Measurements from ENCODE around the gene LHX6. TPM values are rescaled to one million over a fixed set of nuclear protein-coding genes. Genes with fewer than 3 reads are reported as not detected.

Gene LHX6
- total RNA-seq, 2 donors from 2014 or later, result 0.10 TPM; not detected in 1

GRCh38 chr9:122221183-122221811 is 7.5 kb downstream of the LHX6 start:
- H3K9me3 Mint-ChIP-seq, result no peaks in the 10 kb centered on the region
- no peaks in the 10 kb centered on the region for H3K36me3 Mint-ChIP-seq
- DNase-seq (ENCODE audit: low spot score in 2 of 2) (peak in 1 of 2 donors; percentile 45), ATAC-seq (no peak)
- no peak overlapping the region for H3K27ac Mint-ChIP-seq

DNA sequence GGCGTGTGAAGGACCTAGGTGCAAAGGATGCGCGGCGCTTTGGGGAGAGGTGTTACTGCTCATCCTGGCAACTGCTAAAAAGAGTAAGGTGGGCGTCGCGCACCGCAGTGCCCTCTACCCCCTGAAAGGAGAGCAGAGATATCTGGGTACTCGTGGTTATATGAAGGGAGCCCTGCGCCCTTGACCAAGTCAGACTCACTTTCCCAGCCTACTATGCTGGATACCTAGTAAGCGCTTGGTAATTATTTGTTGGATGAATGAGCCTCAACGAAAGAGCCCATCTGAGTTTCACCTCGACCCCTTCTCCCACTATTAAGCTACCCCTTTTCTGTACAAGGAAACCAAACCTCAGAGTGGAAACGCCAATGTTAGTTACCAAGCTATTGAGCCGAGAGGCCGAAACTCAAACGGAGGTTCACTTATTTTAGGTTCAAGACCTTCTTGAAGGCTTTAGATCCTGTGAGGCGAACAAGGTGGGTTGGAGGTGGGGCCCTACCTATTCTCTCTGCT is 8.0 kb downstream of the LHX6 start:
- no peaks in the 10 kb centered on the region for H3K9me3 Mint-ChIP-seq
- ATAC-seq, result no peak
- DNase-seq (ENCODE audit: low spot score in 2 of 2), result peak in 1 of 2 donors; percentile 21
- H3K27ac Mint-ChIP-seq, result no peak overlapping the region
- H3K36me3 Mint-ChIP-seq, result no peaks in the 10 kb centered on the region

DNA sequence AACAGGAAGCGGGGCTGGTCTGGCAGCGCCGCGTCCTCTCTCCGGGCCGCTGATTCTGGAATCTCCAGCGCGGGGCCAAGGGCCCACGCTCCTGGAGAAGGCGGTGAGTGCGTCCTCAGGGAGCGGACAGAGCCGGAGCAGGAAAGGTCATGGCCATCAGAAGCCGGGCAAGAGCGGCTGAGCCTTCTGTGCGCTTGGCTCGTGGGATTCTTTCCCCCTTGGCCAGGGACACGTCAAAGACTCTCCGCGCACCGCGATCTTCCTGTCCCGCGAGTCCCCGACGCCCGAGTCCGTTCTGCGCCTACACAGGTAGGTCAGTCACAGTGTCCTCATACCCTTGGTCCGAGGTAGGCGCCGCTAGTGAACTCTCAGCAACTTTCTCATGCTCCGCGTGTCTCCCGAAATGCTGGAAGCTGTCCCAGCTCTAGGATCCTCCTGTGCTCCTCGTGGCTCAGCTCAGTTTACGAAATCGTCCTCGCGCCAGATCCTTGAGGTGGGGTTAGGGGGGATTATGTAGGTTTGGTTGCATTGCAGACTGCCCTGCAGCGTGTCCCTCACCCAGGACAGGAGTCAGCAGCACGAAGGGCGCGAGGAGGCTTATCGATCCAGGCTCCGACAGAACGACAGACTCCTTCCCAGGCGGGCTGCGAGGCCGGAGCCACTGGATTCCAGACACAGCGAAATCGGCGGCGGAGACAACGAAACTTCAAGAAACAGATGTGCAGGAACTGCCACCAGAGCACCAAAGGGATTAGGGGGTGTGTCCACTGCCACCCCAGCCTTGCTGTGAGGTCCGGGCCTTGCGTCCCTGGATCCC is 8.7 kb downstream of the LHX6 start:
- Mint-ChIP-seq H3K9me3 (no peaks in the 10 kb centered on the region), H3K27ac (no peak overlapping the region), H3K36me3 (no peaks in the 10 kb centered on the region)
- peak in 1 of 2 donors; percentile 50 for DNase-seq (ENCODE audit: low spot score in 2 of 2)
- ATAC-seq, result no peak

DNA sequence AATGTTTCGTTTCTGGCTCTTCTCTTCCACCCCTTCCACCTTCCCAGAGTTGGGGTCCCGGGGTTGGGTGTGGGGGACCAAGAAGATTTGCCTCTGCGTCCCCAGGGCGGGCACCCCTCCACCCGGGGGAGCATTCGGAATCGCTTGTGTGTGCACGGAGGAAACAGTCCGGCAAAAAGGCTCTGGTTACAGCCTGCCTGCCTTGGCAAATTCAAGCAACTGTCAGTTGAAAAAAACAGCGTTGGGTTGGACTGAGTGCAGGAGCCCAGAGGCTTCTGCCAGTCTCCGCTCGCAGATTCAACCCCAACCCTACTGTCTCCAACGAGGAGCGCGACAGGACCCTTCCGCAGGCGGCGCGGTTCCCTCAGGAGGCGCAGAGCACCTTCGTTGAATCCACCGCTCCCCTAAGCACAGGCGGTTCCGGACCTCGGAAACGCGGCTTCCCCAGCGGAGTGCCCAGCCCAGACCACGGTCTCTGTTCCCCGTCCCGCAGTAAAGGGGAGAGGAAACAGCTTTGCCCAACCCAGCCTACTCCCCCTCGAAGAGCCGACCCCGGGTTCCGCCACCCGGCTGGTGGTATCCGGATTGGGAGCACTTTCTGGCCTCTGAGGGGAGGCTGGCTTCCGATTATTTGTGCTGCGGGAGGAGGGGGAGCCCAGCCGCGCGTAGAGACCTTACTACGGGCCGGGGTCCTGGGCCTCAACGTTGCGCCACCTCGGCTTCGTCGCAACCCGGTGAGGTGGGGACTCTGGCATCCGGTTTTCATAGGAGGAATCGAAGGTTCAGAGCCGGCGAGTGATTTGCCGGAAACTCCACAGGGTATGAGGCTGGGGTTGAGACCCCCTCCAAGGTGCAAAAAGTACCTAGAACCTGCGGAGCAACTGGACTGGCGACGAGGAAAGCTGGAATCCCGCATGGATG is 9.6 kb downstream of the LHX6 start:
- DNase-seq (ENCODE audit: low spot score in 2 of 2) (peak in 1 of 2 donors; percentile 50), ATAC-seq (peak in 1 of 2 donors; percentile 47)
- Mint-ChIP-seq H3K9me3 (no peaks in the 10 kb centered on the region), H3K36me3 (no peaks in the 10 kb centered on the region), H3K27ac (no peak overlapping the region)

DNA sequence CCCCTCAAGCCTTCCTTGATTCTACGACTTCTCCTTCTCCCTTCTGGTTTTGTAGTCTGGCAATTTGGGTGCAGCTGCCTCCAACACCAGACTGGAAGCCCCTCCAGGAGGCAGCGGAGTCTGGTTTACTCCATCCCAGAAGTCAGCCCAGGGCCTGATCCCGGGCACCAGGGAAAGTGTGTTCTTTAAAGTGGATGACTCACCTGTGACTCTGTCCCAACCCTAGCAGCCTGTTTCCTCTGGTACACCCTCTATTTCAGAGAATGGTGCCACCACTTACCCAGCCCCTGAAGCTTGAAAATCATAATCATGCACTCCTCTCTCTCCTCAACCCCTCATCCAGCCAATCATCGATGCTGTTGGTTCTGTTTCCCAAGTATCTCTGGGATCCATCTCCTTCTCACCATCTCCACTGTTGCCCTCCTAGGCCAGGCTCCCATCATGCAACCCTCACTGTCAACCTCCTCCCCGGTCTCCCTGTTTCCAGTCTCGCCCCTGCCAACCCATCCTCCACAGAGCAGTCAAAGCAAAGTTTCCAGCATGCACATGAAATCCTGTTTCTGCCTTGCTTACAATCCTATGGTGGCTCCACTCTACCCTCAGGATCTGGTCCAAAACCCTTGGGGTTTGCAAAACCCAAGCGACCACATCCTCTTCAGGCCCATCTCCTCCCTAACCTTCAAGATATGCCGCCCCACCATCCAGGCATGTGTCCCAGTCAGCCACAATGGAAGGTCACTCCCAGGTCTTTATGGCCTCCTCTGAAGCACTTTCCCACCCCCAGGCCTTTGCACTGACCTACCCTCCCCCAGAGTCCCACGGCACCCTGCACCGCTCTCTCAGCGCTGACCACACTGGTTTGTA is 10.5 kb downstream of the LHX6 start:
- Mint-ChIP-seq H3K27ac (no peak overlapping the region), H3K9me3 (no peaks in the 10 kb centered on the region), H3K36me3 (no peaks in the 10 kb centered on the region)
- ATAC-seq, result no peak
- DNase-seq (ENCODE audit: low spot score in 2 of 2), result peak in 1 of 2 donors; percentile 25

- DNase-seq (ENCODE audit: low spot score in 2 of 2), result no peak
- Mint-ChIP-seq H3K27ac (no peak overlapping the region), H3K9me3 (no peaks in the 10 kb centered on the region), H3K36me3 (no peaks in the 10 kb centered on the region)
- no peak for ATAC-seq
These were observed 11.1 kb downstream of the LHX6 start for GRCh38 chr9:122217640-122218039.

- H3K27ac Mint-ChIP-seq, result no peak overlapping the region
- DNase-seq (ENCODE audit: low spot score in 2 of 2) (peak in 1 of 2 donors; percentile 21), ATAC-seq (no peak)
- H3K36me3 Mint-ChIP-seq, result no peaks in the 10 kb centered on the region
- no peaks in the 10 kb centered on the region for H3K9me3 Mint-ChIP-seq
These were observed 11.8 kb downstream of the LHX6 start for GRCh38 chr9:122216798-122217418.

DNA sequence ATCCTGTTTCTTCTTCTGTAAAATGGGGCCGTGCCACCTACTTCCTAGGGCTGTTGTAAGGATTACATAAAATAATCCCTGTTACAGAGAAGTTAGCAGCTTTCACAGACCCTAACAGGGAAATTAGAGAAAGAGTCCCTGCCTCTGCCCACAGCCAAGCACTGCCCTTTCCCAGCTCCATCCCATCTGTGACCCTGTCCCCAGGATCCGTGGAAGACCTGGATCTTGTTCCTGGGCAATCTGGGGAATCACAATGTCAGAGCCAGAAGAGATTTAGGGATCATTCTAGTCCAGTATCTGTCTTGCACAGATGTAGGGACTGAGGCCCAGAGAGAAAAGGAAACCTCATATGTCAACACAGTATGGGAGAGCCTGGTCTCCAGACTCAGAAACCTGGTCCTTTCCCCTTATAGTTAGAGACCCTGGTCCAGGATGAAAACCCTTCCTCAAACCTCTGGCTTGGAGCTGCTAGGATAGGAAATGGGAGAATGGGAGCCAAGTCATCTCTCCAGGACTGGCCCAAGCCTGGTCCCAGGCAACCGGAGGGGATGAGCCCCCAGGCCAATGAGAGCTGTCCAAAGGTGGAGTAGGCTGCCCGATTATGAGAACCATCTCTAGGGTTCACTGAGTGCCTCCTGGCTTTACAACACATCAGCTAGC is 12.5 kb downstream of the LHX6 start:
- H3K36me3 Mint-ChIP-seq, result no peaks in the 10 kb centered on the region

GRCh38 chr9:122215663-122216062 is 13.1 kb downstream of the LHX6 start:
- Mint-ChIP-seq H3K36me3 (no peaks in the 10 kb centered on the region), H3K27ac (no peak overlapping the region), H3K9me3 (no peaks in the 10 kb centered on the region)
- no peak for ATAC-seq
- DNase-seq (ENCODE audit: low spot score in 2 of 2), result no peak

More for the DNA sequence above, 12.5 kb downstream of the LHX6 start:
- no peak for ATAC-seq
- peak in 1 of 2 donors; percentile 30 for DNase-seq (ENCODE audit: low spot score in 2 of 2)
- H3K9me3 Mint-ChIP-seq, result no peaks in the 10 kb centered on the region
- H3K27ac Mint-ChIP-seq, result no peak overlapping the region

- ATAC-seq (no peak), DNase-seq (ENCODE audit: low spot score in 2 of 2) (no peak)
- H3K27ac Mint-ChIP-seq, result no peak overlapping the region
- no peaks in the 10 kb centered on the region for H3K36me3 Mint-ChIP-seq
- H3K9me3 Mint-ChIP-seq, result no peaks in the 10 kb centered on the region
These were observed 14.2 kb downstream of the LHX6 start for GRCh38 chr9:122214507-122214906.

- DNase-seq (ENCODE audit: low spot score in 2 of 2), result peak in 1 of 2 donors; percentile 70
- no peaks in the 10 kb centered on the region for H3K36me3 Mint-ChIP-seq
- H3K9me3 Mint-ChIP-seq, result no peaks in the 10 kb centered on the region
- ATAC-seq, result peak; percentile 71 to 92
- H3K27ac Mint-ChIP-seq, result no peak overlapping the region
These were observed 15.0 kb downstream of the LHX6 start for GRCh38 chr9:122213589-122214413.

DNA sequence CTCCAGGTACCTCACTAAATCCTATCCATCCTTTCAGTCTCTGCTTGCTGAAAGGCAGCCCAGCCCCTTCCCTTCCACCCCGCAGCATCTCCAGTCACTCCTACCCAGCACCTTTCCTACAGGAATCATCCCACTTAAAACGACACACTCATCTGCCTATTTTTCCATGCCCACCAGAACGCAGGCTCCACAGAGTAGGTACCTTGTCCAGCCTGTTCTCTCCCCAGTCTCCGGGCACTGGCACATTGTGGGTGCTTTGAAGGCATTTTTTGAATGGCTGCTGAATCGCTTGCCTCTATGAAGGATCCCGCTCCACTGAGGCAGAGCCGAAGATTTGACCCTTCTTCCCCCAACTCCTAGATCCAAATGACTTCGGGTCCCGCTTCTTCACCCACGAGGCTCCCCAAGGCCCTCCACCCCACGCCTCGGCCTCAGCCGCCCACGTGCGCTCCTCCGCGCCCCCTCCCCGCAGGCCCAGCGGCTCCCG is 15.6 kb downstream of the LHX6 start:
- H3K27ac Mint-ChIP-seq, result no peak overlapping the region
- H3K36me3 Mint-ChIP-seq, result no peaks in the 10 kb centered on the region
- DNase-seq (ENCODE audit: low spot score in 2 of 2), result no peak
- no peaks in the 10 kb centered on the region for H3K9me3 Mint-ChIP-seq
- ATAC-seq, result no peak

DNA sequence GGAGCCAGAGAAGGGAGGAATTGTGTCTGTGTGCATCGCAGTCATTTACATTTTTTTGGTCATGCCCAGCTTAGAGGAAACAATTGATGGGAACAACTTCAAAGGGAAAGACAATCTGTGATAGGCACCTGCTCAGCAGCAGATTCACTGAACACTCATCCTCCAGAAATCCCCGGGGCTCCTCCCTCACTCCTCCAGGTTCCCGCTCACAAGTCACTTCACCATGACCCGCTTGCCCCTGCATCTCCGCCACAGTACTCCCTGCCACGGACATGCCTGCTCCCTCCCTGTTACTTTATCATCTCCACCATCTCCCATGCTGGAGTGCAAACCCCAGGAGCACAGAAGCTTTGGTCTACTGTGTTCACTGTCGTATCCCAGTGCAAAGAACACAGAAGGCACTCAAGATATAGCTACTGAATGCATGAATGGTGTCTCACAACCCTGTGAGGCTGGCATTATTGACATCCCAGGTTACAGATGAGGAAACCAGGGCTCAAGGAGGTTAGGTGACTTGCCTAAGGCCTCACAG is 16.2 kb downstream of the LHX6 start:
- no peaks in the 10 kb centered on the region for H3K9me3 Mint-ChIP-seq
- no peak for ATAC-seq

GRCh38 chr9:122209451-122209850 is 19.3 kb downstream of the LHX6 start:
- no peaks in the 10 kb centered on the region for H3K9me3 Mint-ChIP-seq
- H3K36me3 Mint-ChIP-seq, result no peaks in the 10 kb centered on the region
- no peak overlapping the region for H3K27ac Mint-ChIP-seq
- no peak for DNase-seq (ENCODE audit: low spot score in 2 of 2)
- ATAC-seq, result no peak

More for the DNA sequence above, 16.2 kb downstream of the LHX6 start:
- DNase-seq (ENCODE audit: low spot score in 2 of 2), result no peak
- Mint-ChIP-seq H3K27ac (no peak overlapping the region), H3K36me3 (no peaks in the 10 kb centered on the region)

Measured in activated naive CD4-positive, alpha-beta T cell treated with anti-CD3 and anti-CD28 coated beads, Interleukin-2, amount 50 U/mL, for 72 hours (primary cell).